ENCODE results near the gene FBH1. TPM values are rescaled to one million over a fixed set of nuclear protein-coding genes. Genes with fewer than 3 reads are reported as not detected.

The FBH1 gene
- total and polyA plus RNA-seq, 2 experiments from 2014 or later = 62.5 to 90.8 TPM

GRCh38 chr10:5983774-5984173, 93.7 kb downstream of the FBH1 start:
- H3K79me2 ChIP-seq (replicated peaks; ENCODE audit: insufficient read depth) = no peaks in the 10 kb centered on the region
- H3K4me3 ChIP-seq = no peak overlapping the region
- no peaks in the 10 kb centered on the region for H3K4me1 ChIP-seq (ENCODE audit: insufficient read depth)
- H3K27ac Mint-ChIP-seq = no peak overlapping the region
- no peaks in the 10 kb centered on the region; the same call in 2 of the 3 replicates for H3K9me3 Mint-ChIP-seq
- no peaks in the 10 kb centered on the region for H3K36me3 Mint-ChIP-seq (ENCODE audit: low read depth)
- H3K4me3 Mint-ChIP-seq = no peak overlapping the region
- ATAC-seq = no peak
- no peaks in the 10 kb centered on the region for H3K4me1 Mint-ChIP-seq
- H3K27ac ChIP-seq (ENCODE audit: low read depth) = no peak overlapping the region
- no peaks in the 10 kb centered on the region for H3K9me2 ChIP-seq (ENCODE audit: insufficient read depth)
- peaks cover 16% of the 10 kb centered on the region for H3K27me3 Mint-ChIP-seq (ENCODE audit: insufficient read depth, low read depth, poor library complexity)
- no peaks in the 10 kb centered on the region for H3K36me3 ChIP-seq (ENCODE audit: insufficient read depth)
- H3K27me3 ChIP-seq (ENCODE audit: insufficient read depth) = peaks cover 14% of the 10 kb centered on the region
- H3F3A ChIP-seq (replicated peaks; ENCODE audit: low read depth) = no peaks in the 10 kb centered on the region
- H2AFZ ChIP-seq = no peak overlapping the region; the same call in 1 of the 2 replicates
- TF ChIP-seq, protein P1, sequence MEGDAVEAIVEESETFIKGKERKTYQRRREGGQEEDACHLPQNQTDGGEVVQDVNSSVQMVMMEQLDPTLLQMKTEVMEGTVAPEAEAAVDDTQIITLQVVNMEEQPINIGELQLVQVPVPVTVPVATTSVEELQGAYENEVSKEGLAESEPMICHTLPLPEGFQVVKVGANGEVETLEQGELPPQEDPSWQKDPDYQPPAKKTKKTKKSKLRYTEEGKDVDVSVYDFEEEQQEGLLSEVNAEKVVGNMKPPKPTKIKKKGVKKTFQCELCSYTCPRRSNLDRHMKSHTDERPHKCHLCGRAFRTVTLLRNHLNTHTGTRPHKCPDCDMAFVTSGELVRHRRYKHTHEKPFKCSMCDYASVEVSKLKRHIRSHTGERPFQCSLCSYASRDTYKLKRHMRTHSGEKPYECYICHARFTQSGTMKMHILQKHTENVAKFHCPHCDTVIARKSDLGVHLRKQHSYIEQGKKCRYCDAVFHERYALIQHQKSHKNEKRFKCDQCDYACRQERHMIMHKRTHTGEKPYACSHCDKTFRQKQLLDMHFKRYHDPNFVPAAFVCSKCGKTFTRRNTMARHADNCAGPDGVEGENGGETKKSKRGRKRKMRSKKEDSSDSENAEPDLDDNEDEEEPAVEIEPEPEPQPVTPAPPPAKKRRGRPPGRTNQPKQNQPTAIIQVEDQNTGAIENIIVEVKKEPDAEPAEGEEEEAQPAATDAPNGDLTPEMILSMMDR (conservative IDR thresholded peaks at IDR 0.05; ENCODE audit: low read depth in 2 of 2) = no peak
- TF ChIP-seq NANOG (IDR thresholded peaks at IDR 0.05; ENCODE audit: borderline replicate concordance) (no peak), ZNF114 (CRISPR knock-in tag; IDR thresholded peaks at IDR 0.05) (no peak)
- no peak overlapping the region for H3K4me2 ChIP-seq
- no peaks in the 10 kb centered on the region for H4K20me1 ChIP-seq (replicated peaks; ENCODE audit: insufficient read depth)
- no peak for DNase-seq (ENCODE audit: low spot score)

DNA sequence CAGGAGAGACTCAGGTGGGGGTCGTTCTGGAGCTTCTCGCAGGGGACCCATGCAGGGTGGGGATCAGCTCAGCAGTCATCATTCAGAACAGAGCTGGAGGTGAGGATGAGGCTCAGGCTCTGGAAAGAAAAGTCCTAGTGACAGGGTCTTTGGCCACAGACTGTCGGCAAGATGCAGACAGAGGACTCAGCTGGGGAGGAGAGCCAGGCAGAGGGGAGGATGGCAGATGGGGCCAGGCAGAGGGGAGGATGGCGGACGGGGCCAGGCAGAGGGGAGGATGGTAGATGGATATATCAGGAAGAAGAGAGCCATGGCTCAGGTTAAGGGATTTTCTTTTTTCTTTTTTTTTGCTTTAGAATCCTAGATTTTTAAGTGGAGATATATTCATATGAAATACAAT, 95.0 kb downstream of the FBH1 start:
- H3K4me2 ChIP-seq = no peak overlapping the region
- H3F3A ChIP-seq (replicated peaks; ENCODE audit: low read depth) = no peaks in the 10 kb centered on the region
- no peak for DNase-seq (ENCODE audit: low spot score)
- no peaks in the 10 kb centered on the region for H3K36me3 Mint-ChIP-seq (ENCODE audit: low read depth)
- H3K9me3 Mint-ChIP-seq = no peaks in the 10 kb centered on the region; the same call in 2 of the 3 replicates
- H3K4me1 ChIP-seq (ENCODE audit: insufficient read depth) = no peaks in the 10 kb centered on the region
- H3K27ac ChIP-seq (ENCODE audit: low read depth) = no peak overlapping the region
- no peaks in the 10 kb centered on the region for H4K20me1 ChIP-seq (replicated peaks; ENCODE audit: insufficient read depth)
- H3K79me2 ChIP-seq (replicated peaks; ENCODE audit: insufficient read depth) = no peaks in the 10 kb centered on the region
- H3K27me3 ChIP-seq (ENCODE audit: insufficient read depth) = peaks cover 3% of the 10 kb centered on the region; the same call in 1 of the 2 replicates
- TF ChIP-seq ZNF462 (CRISPR knock-in tag; IDR thresholded peaks at IDR 0.05) = no peak
- TF ChIP-seq REST (IDR thresholded peaks at IDR 0.05; ENCODE audit: unreplicated experiment) = no peak
- no peak for TF ChIP-seq ZNF114 (CRISPR knock-in tag; IDR thresholded peaks at IDR 0.05)
- no peak for TF ChIP-seq STAT1 (IDR thresholded peaks at IDR 0.05; ENCODE audit: unreplicated experiment)
- TF ChIP-seq EZH2 (IDR thresholded peaks at IDR 0.05; ENCODE audit: low read depth, unreplicated experiment) = no peak
- TF ChIP-seq POLR2AphosphoS5 (IDR thresholded peaks at IDR 0.05; ENCODE audit: low read depth) = no peak
- TF ChIP-seq CREB1 (CRISPR knock-in tag; IDR thresholded peaks at IDR 0.05; ENCODE audit: low read depth) = no peak
- peaks cover 10% of the 10 kb centered on the region for H3K27me3 Mint-ChIP-seq (ENCODE audit: insufficient read depth, low read depth, poor library complexity)
- H3K9me2 ChIP-seq (ENCODE audit: insufficient read depth) = no peaks in the 10 kb centered on the region
- no peaks in the 10 kb centered on the region for H3K36me3 ChIP-seq (ENCODE audit: insufficient read depth)
- H3K4me3 ChIP-seq = no peak overlapping the region
- no peak overlapping the region for H3K27ac Mint-ChIP-seq
- H3K4me3 Mint-ChIP-seq = no peak overlapping the region
- H2AFZ ChIP-seq = no peak overlapping the region
- no peak for ATAC-seq
- H3K4me1 Mint-ChIP-seq = no peaks in the 10 kb centered on the region
